ENCODE data around the gene RNF32.
A peak's percentile ranks its signal among the peaks of the same experiment; 100 is the strongest.

RNF32 gene

GRCh38 chr7:156606691-156607331, 33.8 kb upstream of the RNF32 start:
- H3K4me3 ChIP-seq (ENCODE audit: low read length) = peak overlapping the region; percentile 78
- no peaks in the 10 kb centered on the region for H3K9me3 ChIP-seq (ENCODE audit: control insufficient read depth, low read length)
- no peak overlapping the region for H3K9ac ChIP-seq (ENCODE audit: low read length)
- no peaks in the 10 kb centered on the region for H3K36me3 ChIP-seq (ENCODE audit: control insufficient read depth, insufficient read depth, low read length, severe bottlenecking)
- DNase-seq (ENCODE audit: low read depth) = no peak
- peaks cover 4% of the 10 kb centered on the region for H3K27me3 ChIP-seq (replicated peaks; ENCODE audit: control insufficient read depth, insufficient read depth, low read length)
- no peaks in the 10 kb centered on the region for H3K4me1 ChIP-seq (ENCODE audit: control insufficient read depth, insufficient read depth, low read length)

DNA sequence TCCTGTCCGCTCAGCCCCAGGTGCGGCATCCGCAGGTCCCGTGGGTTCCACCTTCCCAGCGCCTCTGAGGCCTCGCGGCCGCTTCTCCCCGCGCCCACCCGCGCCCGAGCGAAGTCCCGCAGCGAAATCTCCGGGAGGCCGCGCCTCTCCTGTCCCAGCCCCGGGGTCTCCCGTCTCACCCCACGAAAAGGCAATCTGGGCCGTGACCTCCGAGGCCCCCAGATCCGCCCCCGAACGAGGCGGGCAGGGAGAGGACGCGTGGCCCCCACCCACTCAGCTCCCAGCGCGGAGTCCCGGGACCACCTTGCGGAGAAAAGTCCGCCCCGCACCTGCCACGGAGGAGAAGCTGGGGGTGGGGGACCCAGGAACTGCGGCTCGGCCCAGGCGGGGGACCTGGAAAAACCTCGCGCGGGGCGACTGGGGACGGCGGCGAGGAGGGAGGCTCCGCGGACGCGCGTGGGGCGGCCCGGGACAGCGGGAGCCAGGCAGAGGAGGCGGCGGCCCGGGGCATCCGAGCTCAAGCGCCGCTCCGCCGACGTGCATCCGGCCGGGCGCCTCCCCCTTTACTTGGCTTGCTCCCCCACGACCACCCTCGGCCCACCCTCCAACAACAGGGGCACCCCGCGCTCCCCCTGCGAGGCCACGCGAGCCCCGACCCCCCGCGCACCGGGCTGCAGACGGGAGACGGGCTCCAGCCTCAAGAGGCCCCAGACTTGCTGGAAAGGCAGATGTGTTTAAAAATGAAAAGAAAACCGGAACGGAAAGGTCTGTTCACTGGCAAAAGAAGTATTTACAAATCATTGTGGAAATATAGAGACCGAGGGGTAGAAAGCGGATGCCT, 33.0 kb upstream of the RNF32 start:
- no peaks in the 10 kb centered on the region for H3K9me3 ChIP-seq (ENCODE audit: control insufficient read depth, low read length)
- peaks cover 4% of the 10 kb centered on the region for H3K27me3 ChIP-seq (replicated peaks; ENCODE audit: control insufficient read depth, insufficient read depth, low read length)
- no peaks in the 10 kb centered on the region for H3K36me3 ChIP-seq (ENCODE audit: control insufficient read depth, insufficient read depth, low read length, severe bottlenecking)
- DNase-seq (ENCODE audit: low read depth) = peak; percentile 19
- peak overlapping the region; percentile 78 for H3K4me3 ChIP-seq (ENCODE audit: low read length)
- H3K4me1 ChIP-seq (ENCODE audit: control insufficient read depth, insufficient read depth, low read length) = no peaks in the 10 kb centered on the region
- peak overlapping the region; percentile 51 for H3K9ac ChIP-seq (ENCODE audit: low read length)

DNA sequence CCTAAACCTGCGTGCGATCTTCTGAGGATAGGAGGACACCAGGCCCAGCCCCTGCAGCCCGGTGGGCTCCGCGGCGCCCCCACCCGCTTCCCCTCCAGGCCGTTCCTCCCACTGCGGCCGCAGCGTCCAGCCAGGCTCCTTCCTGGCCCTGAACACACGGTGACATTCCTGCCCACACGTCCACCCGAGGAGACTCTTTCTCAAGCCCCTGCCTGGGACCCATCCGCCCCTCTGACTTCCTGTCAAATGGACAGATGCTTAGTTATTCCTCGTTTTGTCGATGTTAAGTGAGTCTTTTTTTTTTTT, 32.4 kb upstream of the RNF32 start:
- Histone ChIP-seq H3K9me3 (ENCODE audit: control insufficient read depth, low read length) (no peaks in the 10 kb centered on the region), H3K4me3 (ENCODE audit: low read length) (peak overlapping the region; percentile 78), H3K9ac (ENCODE audit: low read length) (peak overlapping the region; percentile 51), H3K4me1 (ENCODE audit: control insufficient read depth, insufficient read depth, low read length) (no peaks in the 10 kb centered on the region), H3K36me3 (ENCODE audit: control insufficient read depth, insufficient read depth, low read length, severe bottlenecking) (no peaks in the 10 kb centered on the region), H3K27me3 (replicated peaks; ENCODE audit: control insufficient read depth, insufficient read depth, low read length) (peaks cover 4% of the 10 kb centered on the region)
- no peak for DNase-seq (ENCODE audit: low read depth)

GRCh38 chr7:156609010-156609877, 31.3 kb upstream of the RNF32 start:
- Histone ChIP-seq H3K9ac (ENCODE audit: low read length) (no peak overlapping the region), H3K9me3 (ENCODE audit: control insufficient read depth, low read length) (no peaks in the 10 kb centered on the region), H3K36me3 (ENCODE audit: control insufficient read depth, insufficient read depth, low read length, severe bottlenecking) (no peaks in the 10 kb centered on the region), H3K4me3 (ENCODE audit: low read length) (no peak overlapping the region), H3K4me1 (ENCODE audit: control insufficient read depth, insufficient read depth, low read length) (no peaks in the 10 kb centered on the region), H3K27me3 (replicated peaks; ENCODE audit: control insufficient read depth, insufficient read depth, low read length) (peaks cover 6% of the 10 kb centered on the region)
- no peak for DNase-seq (ENCODE audit: low read depth)

GRCh38 chr7:156610130-156610529, 30.4 kb upstream of the RNF32 start:
- Histone ChIP-seq H3K9me3 (ENCODE audit: control insufficient read depth, low read length) (no peaks in the 10 kb centered on the region), H3K9ac (ENCODE audit: low read length) (no peak overlapping the region), H3K27me3 (replicated peaks; ENCODE audit: control insufficient read depth, insufficient read depth, low read length) (peaks cover 12% of the 10 kb centered on the region), H3K36me3 (ENCODE audit: control insufficient read depth, insufficient read depth, low read length, severe bottlenecking) (no peaks in the 10 kb centered on the region), H3K4me3 (ENCODE audit: low read length) (no peak overlapping the region), H3K4me1 (ENCODE audit: control insufficient read depth, insufficient read depth, low read length) (no peaks in the 10 kb centered on the region)
- no peak for DNase-seq (ENCODE audit: low read depth)

DNA sequence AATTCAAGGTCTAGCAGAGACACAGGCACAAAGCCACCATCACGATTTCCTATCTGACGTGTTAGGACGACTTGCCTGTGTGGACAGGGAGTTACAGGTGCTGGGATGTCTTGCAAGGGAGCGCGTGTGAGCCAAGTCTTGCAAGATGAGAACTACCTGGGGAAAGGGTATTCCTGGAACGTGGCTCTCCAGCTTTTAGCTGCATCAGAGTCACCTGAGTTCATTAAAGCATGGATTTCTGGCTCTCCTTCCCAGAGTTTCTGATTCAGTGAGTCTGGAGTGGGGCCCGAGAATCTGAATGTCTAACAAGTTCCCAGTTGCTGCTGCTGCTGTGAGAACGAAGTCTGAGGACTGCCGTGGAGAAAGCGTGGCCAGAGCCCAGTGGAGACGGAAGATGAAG, 30.0 kb upstream of the RNF32 start:
- no peak for DNase-seq (ENCODE audit: low read depth)

DNA sequence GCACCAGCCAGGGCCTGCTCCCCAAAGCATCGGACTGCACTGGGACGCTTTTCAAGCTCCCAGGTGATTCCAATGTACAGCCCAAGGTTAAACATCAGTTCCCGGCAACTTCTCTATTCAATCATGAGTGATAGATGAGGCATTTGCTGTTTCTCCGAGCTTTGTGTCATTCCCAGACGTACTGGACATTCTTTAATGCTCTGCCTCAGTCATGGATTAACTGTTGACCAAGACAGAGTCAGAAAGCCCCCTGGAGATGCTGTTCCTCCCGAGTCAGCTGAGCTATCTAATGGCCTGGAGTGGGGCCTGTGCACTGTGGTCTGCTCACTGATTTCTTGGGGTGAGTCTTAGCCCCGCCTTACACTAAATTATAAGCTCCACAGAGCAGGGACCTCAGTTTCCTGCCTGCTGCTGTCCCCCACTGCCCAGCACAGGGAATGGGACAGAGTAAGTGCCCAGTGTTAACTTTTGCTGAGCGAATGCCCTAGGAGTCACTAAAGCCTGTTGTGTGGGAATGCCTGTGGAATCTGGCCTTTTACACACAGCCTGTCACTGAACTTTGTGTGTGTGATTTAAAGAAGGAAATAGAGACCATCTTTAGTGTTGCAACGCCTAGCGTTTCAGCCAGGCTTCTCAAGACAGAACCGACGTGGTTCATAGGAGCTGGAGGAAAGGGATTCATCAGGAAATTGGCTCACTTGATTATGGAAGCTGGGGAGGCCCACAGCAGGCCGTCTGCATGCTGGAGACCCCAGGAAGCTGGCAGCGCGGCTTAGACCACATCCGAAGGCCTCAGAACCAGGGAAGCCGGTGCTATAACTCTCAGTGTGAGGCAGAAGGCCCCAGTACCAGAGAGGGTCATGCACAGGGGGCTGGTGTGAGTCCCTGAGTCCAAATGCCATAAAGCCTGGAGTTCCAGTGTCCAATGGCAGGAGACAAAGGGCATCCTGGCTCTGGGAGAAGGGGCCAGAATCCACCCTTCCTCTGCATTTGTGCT, 29.3 kb upstream of the RNF32 start:
- DNase-seq (ENCODE audit: low read depth) = no peak
- H3K36me3 ChIP-seq (ENCODE audit: control insufficient read depth, insufficient read depth, low read length, severe bottlenecking) = no peaks in the 10 kb centered on the region
- H3K4me3 ChIP-seq (ENCODE audit: low read length) = no peak overlapping the region
- peaks cover 12% of the 10 kb centered on the region for H3K27me3 ChIP-seq (replicated peaks; ENCODE audit: control insufficient read depth, insufficient read depth, low read length)
- no peaks in the 10 kb centered on the region for H3K4me1 ChIP-seq (ENCODE audit: control insufficient read depth, insufficient read depth, low read length)
- H3K9ac ChIP-seq (ENCODE audit: low read length) = no peak overlapping the region
- no peaks in the 10 kb centered on the region for H3K9me3 ChIP-seq (ENCODE audit: control insufficient read depth, low read length)

More for the DNA sequence above, 30.0 kb upstream of the RNF32 start:
- Histone ChIP-seq H3K27me3 (replicated peaks; ENCODE audit: control insufficient read depth, insufficient read depth, low read length) (peaks cover 12% of the 10 kb centered on the region), H3K4me1 (ENCODE audit: control insufficient read depth, insufficient read depth, low read length) (no peaks in the 10 kb centered on the region), H3K9me3 (ENCODE audit: control insufficient read depth, low read length) (no peaks in the 10 kb centered on the region), H3K36me3 (ENCODE audit: control insufficient read depth, insufficient read depth, low read length, severe bottlenecking) (no peaks in the 10 kb centered on the region), H3K4me3 (ENCODE audit: low read length) (no peak overlapping the region), H3K9ac (ENCODE audit: low read length) (no peak overlapping the region)

GRCh38 chr7:156612930-156613329, 27.6 kb upstream of the RNF32 start:
- Histone ChIP-seq H3K27me3 (replicated peaks; ENCODE audit: control insufficient read depth, insufficient read depth, low read length) (peaks cover 17% of the 10 kb centered on the region), H3K36me3 (ENCODE audit: control insufficient read depth, insufficient read depth, low read length, severe bottlenecking) (no peaks in the 10 kb centered on the region), H3K9me3 (ENCODE audit: control insufficient read depth, low read length) (no peaks in the 10 kb centered on the region), H3K9ac (ENCODE audit: low read length) (no peak overlapping the region), H3K4me3 (ENCODE audit: low read length) (no peak overlapping the region), H3K4me1 (ENCODE audit: control insufficient read depth, insufficient read depth, low read length) (no peaks in the 10 kb centered on the region)
- no peak for DNase-seq (ENCODE audit: low read depth)

- Histone ChIP-seq H3K9ac (ENCODE audit: low read length) (no peak overlapping the region), H3K36me3 (ENCODE audit: control insufficient read depth, insufficient read depth, low read length, severe bottlenecking) (no peaks in the 10 kb centered on the region), H3K4me1 (ENCODE audit: control insufficient read depth, insufficient read depth, low read length) (no peaks in the 10 kb centered on the region), H3K9me3 (ENCODE audit: control insufficient read depth, low read length) (no peaks in the 10 kb centered on the region), H3K27me3 (replicated peaks; ENCODE audit: control insufficient read depth, insufficient read depth, low read length) (peaks cover 16% of the 10 kb centered on the region), H3K4me3 (ENCODE audit: low read length) (no peak overlapping the region)
- DNase-seq (ENCODE audit: low read depth) = no peak
Measured at GRCh38 chr7:156614434-156615264, 25.9 kb upstream of the RNF32 start.
